ENCODE measurements around the gene MAPK8IP1.

MAPK8IP1 gene

GRCh38 chr11:45860348-45860747 is 25.1 kb upstream of the MAPK8IP1 start:
- no peak for DNase-seq

DNA sequence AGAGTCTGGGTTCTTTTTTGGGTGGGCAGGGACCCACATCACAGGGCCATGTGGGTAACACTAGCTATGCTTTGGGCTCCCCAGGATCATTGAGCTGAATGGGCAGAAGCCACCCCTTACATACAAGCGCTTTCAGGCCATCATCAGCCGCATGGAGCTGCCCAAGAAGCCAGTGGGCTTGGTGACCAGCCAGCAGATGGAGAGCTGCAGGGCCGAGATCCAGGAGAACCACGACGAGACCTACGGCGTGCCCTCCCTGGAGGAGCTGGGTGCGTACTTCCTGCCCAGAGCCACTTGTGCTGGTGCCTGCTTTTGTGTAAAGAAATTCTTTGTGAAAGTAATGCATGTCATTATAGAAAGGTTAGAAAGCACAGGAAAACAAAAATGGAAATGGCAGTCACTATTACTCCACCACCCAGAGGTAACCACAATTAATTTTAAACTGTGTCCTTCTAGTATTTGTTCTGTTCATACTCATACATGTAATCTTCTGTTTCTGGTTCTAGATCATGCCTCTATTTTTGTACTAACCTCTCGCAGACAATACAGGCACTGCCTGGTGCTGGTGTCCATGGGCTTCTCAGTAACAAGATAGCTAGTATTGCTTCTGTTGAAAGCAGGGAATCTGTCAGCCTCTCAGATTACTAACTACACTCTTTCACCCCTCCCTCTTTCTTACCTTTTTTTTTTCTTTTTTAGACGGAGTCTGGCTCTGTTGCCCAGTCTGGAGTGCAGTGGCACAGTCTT is 24.5 kb upstream of the MAPK8IP1 start:
- no peak for DNase-seq

- no peak for DNase-seq
Measured at GRCh38 chr11:45864041-45864440, 21.4 kb upstream of the MAPK8IP1 start.

DNA sequence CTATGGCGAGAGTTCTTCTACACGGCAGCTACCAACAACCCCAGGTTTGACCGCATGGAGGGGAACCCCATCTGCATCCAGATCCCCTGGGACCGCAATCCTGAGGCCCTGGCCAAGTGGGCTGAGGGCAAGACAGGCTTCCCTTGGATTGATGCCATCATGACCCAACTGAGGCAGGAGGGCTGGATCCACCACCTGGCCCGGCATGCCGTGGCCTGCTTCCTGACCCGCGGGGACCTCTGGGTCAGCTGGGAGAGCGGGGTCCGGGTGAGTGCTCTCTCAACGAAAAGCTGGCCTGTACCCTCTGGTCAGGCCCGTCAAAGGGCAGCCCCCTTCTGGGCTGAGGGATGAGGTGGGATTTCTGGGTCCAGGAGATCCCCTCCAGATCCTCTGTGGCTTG is 15.9 kb upstream of the MAPK8IP1 start:
- DNase-seq = no peak

GRCh38 chr11:45870706-45871105 is 14.7 kb upstream of the MAPK8IP1 start:
- no peak for DNase-seq

DNA sequence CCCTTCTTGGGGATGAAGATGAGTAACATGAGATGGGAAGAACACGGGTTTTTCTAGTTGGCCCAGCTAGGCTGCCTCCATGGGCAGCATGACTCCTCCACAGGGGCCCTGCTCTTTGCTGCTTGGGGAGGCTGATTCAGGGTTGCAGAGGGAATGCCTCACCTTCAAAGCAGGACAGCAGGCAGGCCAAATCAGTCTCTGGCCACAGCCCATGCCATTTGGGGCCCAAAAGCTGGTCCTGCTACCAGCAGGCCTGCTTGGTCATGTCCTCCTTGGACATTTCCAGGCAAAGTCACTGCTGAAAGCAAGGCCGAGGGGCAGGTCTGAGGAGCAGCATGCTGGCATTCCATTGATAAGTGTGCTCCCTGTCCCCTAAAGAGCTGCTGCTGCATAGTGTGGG is 13.8 kb upstream of the MAPK8IP1 start:
- DNase-seq = no peak

- peak; percentile 94 for DNase-seq
Measured at GRCh38 chr11:45872651-45873356, 12.6 kb upstream of the MAPK8IP1 start.

- DNase-seq = no peak
Measured at GRCh38 chr11:45876401-45876800, 9.1 kb upstream of the MAPK8IP1 start.

- DNase-seq = no peak
Measured at GRCh38 chr11:45877221-45877620, 8.2 kb upstream of the MAPK8IP1 start.

GRCh38 chr11:45877845-45878244 is 7.6 kb upstream of the MAPK8IP1 start:
- DNase-seq = no peak

GRCh38 chr11:45879803-45880686 is 5.4 kb upstream of the MAPK8IP1 start:
- DNase-seq = peak; percentile 10

- no peak for DNase-seq
Measured at GRCh38 chr11:45880772-45881570, 4.5 kb upstream of the MAPK8IP1 start.

DNA sequence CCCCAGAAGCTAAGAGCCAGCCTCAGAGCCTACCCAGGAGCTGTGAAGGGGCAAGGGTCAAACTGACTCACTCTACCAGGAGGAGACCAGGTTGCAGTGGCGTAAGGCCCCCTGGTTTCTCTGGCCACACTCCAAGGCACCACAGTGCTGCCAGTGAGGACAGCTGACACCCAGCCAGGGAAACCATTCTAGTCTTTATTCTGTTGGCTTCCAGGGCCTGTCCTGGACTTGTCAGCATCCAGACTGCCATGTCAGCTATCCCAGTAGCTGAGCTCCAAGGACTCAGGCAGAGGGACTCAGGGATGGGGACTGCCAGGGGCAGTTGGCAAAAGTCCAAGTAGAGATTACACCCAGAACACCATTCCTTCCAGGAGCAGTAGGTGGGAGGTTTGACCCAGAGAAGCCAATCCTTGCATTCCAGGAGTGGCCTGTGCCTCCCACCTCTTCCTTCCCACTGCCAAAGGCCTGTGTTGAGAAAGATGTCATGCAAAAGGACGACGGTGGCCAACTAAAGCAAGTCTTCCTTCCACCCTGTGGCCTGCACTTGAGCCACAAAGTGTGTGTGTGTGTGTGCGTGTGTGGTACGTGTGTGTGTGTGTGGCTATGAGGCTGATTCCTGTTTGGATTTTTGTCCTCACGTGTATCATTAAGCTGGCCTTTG is 3.6 kb upstream of the MAPK8IP1 start:
- no peak for DNase-seq

DNA sequence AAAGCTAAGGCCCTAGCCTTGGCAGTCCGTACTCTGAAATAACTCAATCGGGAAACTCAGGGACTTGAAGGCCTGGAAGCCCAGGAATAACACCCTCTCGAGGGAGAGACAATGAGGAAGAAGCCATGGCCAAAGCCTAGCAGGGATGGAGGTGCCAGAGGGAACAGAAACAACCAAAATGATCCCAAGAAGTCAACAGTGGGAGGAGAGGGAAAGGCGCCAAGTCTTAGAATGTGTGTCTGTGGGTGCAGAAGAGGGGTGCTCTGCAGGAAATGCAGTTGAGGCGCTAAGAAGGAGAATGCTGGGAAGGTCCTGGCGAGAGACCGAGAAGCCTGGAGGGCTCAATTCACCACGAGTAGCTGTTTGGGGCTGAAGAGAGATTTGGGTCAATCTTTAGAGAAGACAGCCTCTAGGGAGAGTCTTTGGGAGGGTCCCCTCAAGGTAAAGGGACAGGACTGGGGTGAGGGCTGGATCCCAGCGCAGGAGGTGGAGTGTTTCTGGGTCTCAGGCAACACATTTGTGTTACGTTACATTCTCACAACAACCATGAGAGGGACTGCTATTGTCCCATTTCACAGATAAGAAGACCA is 760 bp upstream of the MAPK8IP1 start:
- DNase-seq = no peak

DNA sequence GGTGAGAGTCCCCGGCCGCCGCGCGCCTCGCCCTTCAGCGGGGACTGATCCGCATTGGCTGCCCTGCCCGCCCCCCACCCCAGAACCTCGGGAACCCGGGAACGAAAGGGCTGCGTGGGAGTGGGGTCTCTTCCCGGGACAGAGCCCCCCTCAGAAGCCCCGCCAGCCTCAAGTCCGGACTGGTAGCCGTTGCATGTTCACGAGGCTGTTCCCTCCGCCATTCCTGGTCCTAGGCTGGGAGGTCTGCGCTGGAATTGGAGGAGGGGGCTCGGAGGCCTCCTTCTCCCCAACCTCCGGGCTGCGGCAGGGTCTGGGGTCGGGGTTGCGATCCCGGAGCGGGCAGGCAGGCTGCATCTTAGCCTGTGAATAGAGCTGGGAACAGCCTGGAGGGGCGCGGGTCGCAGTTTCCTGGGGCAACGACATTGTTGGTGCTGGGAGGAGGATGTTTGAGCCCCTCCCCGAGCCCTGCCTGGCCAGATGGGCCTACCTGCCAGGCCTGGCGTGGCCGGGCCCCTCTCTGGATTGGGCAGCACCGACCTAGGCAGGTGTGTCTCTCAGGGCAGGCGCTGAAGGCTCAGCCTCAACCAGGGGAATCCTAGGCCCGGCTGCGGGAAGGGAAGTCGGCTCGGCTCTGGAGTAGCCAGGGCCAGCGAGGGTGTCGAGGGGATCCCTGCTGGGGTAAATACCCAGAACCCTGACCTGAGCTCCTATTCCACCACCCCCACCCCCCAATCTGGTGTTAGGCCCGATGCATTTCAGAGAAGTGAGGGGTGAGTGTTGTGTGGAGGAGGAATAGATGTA is 670 bp downstream of the MAPK8IP1 start:
- no peak for DNase-seq

DNA sequence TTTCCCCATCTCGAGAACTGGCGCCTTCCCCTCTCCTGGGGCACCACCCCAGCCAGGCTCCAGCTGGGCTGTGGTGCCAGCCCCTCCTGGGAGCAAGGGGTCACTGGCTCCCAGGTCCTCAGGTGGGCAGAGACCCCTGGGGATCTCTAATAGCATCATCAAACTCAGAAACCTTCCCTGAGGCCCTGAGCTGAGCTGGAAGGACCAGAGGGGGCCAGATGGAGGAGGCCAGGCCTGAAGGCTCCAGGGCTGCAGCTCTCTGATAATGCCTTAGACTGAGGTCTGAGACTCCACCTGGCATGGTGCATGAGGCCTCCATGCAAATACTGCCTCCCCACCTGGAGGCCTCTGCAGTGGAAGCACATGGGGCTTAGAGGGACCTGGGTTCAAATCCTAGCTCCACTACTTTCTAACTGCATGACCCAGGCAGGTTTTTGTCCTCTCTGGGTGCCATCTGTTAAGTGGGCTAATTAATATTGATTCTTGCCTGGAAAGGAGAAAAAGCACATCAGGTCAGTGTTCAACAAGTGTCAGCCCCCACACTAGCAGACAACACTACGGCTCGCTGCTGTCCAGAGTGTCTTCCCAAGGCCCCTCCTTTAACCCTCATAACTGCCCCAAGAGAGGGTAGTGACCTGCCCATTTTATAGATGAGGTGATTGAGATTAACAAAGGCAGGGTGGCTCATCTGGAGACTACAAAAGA is 1.5 kb downstream of the MAPK8IP1 start:
- no peak for DNase-seq

DNA sequence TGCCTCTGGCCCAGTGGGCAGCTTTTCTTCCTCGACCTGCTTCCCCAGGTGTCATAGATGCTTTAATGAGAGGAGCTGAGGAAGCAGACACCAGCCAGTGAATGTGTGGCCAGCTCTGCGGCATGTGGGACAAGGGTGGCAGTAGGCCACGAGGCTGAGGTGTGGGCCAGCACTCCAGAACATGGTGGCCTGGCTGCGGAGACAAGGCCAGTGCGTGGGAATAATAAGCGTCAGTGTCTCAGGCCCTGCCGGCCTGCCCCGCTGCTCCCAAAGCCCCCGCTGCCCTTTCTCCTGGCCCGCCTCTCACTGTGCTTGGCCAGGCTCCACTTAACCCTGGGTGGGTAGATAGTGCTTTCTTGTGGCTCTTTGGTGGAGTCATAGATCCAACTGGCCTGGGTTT is 2.1 kb downstream of the MAPK8IP1 start:
- no peak for DNase-seq

GRCh38 chr11:45889555-45889954 is 4.1 kb downstream of the MAPK8IP1 start:
- no peak for DNase-seq

DNA sequence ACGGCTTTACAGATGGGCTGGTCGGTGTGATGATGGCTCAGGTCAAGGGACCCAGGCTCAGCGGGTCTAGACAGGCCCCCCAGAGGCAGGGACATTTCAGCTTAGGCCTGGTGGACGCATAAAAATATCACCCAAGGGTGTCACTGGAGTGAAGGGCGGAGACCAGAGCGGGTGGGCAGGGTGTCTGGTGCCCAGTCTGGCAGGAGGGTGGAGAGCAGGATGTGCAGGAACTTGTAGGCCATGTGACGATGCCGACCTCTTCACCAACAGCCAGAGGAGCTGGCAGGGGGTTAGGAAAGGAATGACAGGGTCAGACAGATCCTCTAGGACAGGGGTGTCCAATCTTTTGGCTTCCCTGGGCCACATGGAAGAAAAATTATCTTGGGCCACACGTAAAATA is 4.5 kb downstream of the MAPK8IP1 start:
- no peak for DNase-seq

All from fibroblast of skin of back (primary cell).